HepG2 (cell line): Measurements from ENCODE around the gene FXYD4. TPM values are rescaled to one million over a fixed set of nuclear protein-coding genes. Genes with fewer than 3 reads are reported as not detected.

Experiments
- BORCS8-MEF2B ChIP-seq: sonication (generic); formaldehyde crosslinking; IDR thresholded peaks from 2 replicates; pipeline ENCODE4 v1.8.0; 2022; ENCODE audit warnings: mild to moderate bottlenecking, missing genetic modification reagents
- CEBPB ChIP-seq: IDR thresholded peaks from 2 replicates; pipeline ENCODE4 v1.6.1; 2011; ENCODE audit warnings: low read depth, low read length, improper control_type of control experiment, borderline replicate concordance
- DZIP1 ChIP-seq: sonication (generic); formaldehyde crosslinking; IDR thresholded peaks from 2 replicates; pipeline ENCODE4 v1.5.0; 2020; ENCODE audit warnings: mild to moderate bottlenecking, missing genetic modification reagents
- HNRNPUL1 ChIP-seq: fragments of 200-400 bp; formaldehyde crosslinking; IDR thresholded peaks from 2 replicates; pipeline ENCODE4 v1.6.1; 2017; ENCODE audit warnings: low read depth, mild to moderate bottlenecking, low read length, moderate library complexity
- JARID2 ChIP-seq: sonication (generic); formaldehyde crosslinking; IDR thresholded peaks from 2 replicates; pipeline ENCODE4 v1.8.1; 2023; ENCODE audit warnings: missing genetic modification reagents, inconsistent platforms; ENCODE audit not compliant: insufficient replicate concordance
- ONECUT2 ChIP-seq: sonication (generic); formaldehyde crosslinking; IDR thresholded peaks from 2 replicates; pipeline ENCODE4 v1.4.0; 2020; ENCODE audit warnings: missing genetic modification reagents
- RBM22 ChIP-seq: fragments of 200-400 bp; formaldehyde crosslinking; optimal IDR thresholded peaks from 2 replicates; pipeline ENCODE3; 2017; ENCODE audit warnings: mild to moderate bottlenecking, low read length, moderate library complexity
- YEATS4 ChIP-seq: sonication (generic); formaldehyde crosslinking; IDR thresholded peaks from 2 replicates; pipeline ENCODE4 v1.4.0; 2020; ENCODE audit warnings: missing genetic modification reagents, borderline replicate concordance
- ZBTB40 ChIP-seq, 2 experiments: fragments of 450-650 bp in 1 of 2; sonication (generic) in 1 of 2; formaldehyde crosslinking in 1 of 2; IDR thresholded peaks; 2 replicates each; pipeline versions ENCODE4 v1.6.1 to v1.8.0; 2016 to 2022; ENCODE audit warnings: antibody characterized with exemption in 1 of 2, mild to moderate bottlenecking in 1 of 2, missing genetic modification reagents in 1 of 2
- ZFX ChIP-seq: sonication (generic); formaldehyde crosslinking; IDR thresholded peaks from 2 replicates; pipeline ENCODE4 v1.4.0; 2020; ENCODE audit warnings: mild to moderate bottlenecking, low read depth, missing genetic modification reagents, moderate library complexity
- ZKSCAN5 ChIP-seq: sonication (generic); formaldehyde crosslinking; IDR thresholded peaks from 2 replicates; pipeline ENCODE4 v1.5.1; 2020; ENCODE audit warnings: mild to moderate bottlenecking, missing genetic modification reagents
- ZNF24 ChIP-seq: fragments of 450-650 bp; IDR thresholded peaks from 2 replicates; pipeline ENCODE4 v1.6.1; 2017; ENCODE audit warnings: antibody characterized with exemption, mild to moderate bottlenecking
- ZNF460 ChIP-seq: sonication (generic); formaldehyde crosslinking; IDR thresholded peaks from 2 replicates; pipeline ENCODE4 v1.5.1; 2020; ENCODE audit warnings: missing genetic modification reagents, mild to moderate bottlenecking, borderline replicate concordance
- ZNF484 ChIP-seq: sonication (generic); formaldehyde crosslinking; IDR thresholded peaks from 2 replicates; pipeline ENCODE4 v1.5.1; 2020; ENCODE audit warnings: mild to moderate bottlenecking, low read depth, missing genetic modification reagents, borderline replicate concordance
- ZNF619 ChIP-seq: sonication (generic); formaldehyde crosslinking; IDR thresholded peaks from 2 replicates; pipeline ENCODE4 v1.4.0; 2020; ENCODE audit warnings: mild to moderate bottlenecking, missing genetic modification reagents
- polyA plus RNA-seq, 8 experiments: library from polyadenylated mRNA; depleted of rRNA in 3 of 8; stranded (reverse) in 7 of 8; unstranded in 1 of 8; fragments of >200 nt; fragmentation: Illumina TruSeq in 4 of 8; extraction: Trizol in 4 of 8; gene quantifications; 2 replicates each; pipeline versions ENCODE4 v1.2.1 to v1.2.3, GENCODE V29; 2011 to 2016; ENCODE audit warnings: low read depth in 4 of 8, missing spikeins in 1 of 8, mixed read lengths in 1 of 8; ENCODE audit not compliant: insufficient read depth in 1 of 8
- total RNA-seq, 5 experiments: library from RNA; depleted of rRNA; stranded (reverse); fragments of >200 nt; fragmentation: Illumina TruSeq; extraction: Trizol; gene quantifications; 2 replicates each; pipeline ENCODE4 v1.2.3, GENCODE V29; 2016; ENCODE audit warnings: low read depth in 1 of 5
- TF ChIP-seq, protein P1 (sequence below): sonication (generic); formaldehyde crosslinking; IDR thresholded peaks from 2 replicates; pipeline ENCODE4 v1.8.0; 2022; ENCODE audit warnings: missing genetic modification reagents, mild to moderate bottlenecking, inconsistent platforms, borderline replicate concordance

Gene FXYD4
- total and polyA plus RNA-seq, 2 of the 13 experiments (the other 11 are each of a cell fraction or from before 2014, with no cell fraction given) = not detected

GRCh38 chr10:43396928-43397624 lies 25.6 kb downstream of the FXYD4 start (continued):
- TF ChIP-seq JARID2 (CRISPR knock-in tag) (peak; percentile 57), ZBTB40 (IDR thresholded peaks at IDR 0.05) (no peak), ZBTB40 (CRISPR knock-in tag; IDR thresholded peaks at IDR 0.05) (peak; percentile 92), BORCS8-MEF2B (CRISPR knock-in tag) (peak; percentile 95), YEATS4 (CRISPR knock-in tag) (peak; percentile 97), ZNF619 (CRISPR knock-in tag) (0 out of 2 replicates have a peak, but pooled peaks have one; percentile 51), CEBPB (no peak), ZKSCAN5 (CRISPR knock-in tag) (no peak), ZNF460 (CRISPR knock-in tag) (no peak; the same call in 1 of the 2 replicates), ZNF484 (no peak), HNRNPUL1 (no peak), ZNF24 (no peak), DZIP1 (CRISPR knock-in tag) (peak; percentile 97; the same call in 1 of the 2 replicates), ZFX (peak; percentile 77; the same call in 1 of the 2 replicates), RBM22 (peak; percentile 97), ONECUT2 (CRISPR knock-in tag) (no peak)
- TF ChIP-seq, protein P1, sequence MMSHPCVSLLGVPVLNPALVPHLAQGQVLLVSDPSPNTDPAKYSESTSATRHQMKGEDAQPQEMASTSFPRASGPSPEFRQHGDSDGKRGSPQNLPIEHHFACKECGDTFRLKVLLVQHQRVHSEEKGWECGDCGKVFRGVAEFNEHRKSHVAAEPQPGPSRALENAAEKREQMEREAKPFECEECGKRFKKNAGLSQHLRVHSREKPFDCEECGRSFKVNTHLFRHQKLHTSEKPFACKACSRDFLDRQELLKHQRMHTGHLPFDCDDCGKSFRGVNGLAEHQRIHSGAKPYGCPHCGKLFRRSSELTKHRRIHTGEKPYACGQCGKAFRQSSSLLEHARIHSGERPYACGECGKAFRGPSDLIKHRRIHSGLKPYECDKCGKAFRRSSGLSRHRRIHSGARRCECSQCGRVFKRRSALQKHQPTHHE (CRISPR knock-in tag) = no peak; the same call in 1 of the 2 replicates
